HG03521 (cell line): Measurements from ENCODE around the gene SYNPR.

Experiments used
- ATAC-seq: cut with Tn5 transposase; IDR thresholded peaks from one replicate; pipeline ENCODE4 v1.9.1; 2021; ENCODE audit warnings: mild to moderate bottlenecking, moderate library complexity; ENCODE audit not compliant: unreplicated experiment

The SYNPR gene

GRCh38 chr3:63523100-63523499, 245.0 kb downstream of the SYNPR start:
- ATAC-seq = no peak

GRCh38 chr3:63528325-63529000, 250.4 kb downstream of the SYNPR start:
- ATAC-seq = no peak

- ATAC-seq = no peak
Observed at GRCh38 chr3:63532521-63532920, 254.4 kb downstream of the SYNPR start.

GRCh38 chr3:63538919-63539318, 260.8 kb downstream of the SYNPR start:
- ATAC-seq = no peak

GRCh38 chr3:63555767-63556166, 277.7 kb downstream of the SYNPR start:
- no peak for ATAC-seq

- no peak for ATAC-seq
Observed at GRCh38 chr3:63556401-63556800, 278.3 kb downstream of the SYNPR start.

GRCh38 chr3:63557912-63558311, 279.8 kb downstream of the SYNPR start:
- ATAC-seq = no peak

- no peak for ATAC-seq
Observed at GRCh38 chr3:63559884-63560283, 281.8 kb downstream of the SYNPR start.

GRCh38 chr3:63561879-63562278, 283.8 kb downstream of the SYNPR start:
- ATAC-seq = no peak

- no peak for ATAC-seq
Observed at GRCh38 chr3:63562323-63562722, 284.2 kb downstream of the SYNPR start.

- no peak for ATAC-seq
Observed at GRCh38 chr3:63563572-63563971, 285.5 kb downstream of the SYNPR start.

GRCh38 chr3:63565220-63565619, 287.1 kb downstream of the SYNPR start:
- ATAC-seq = no peak

GRCh38 chr3:63571682-63572081, 293.6 kb downstream of the SYNPR start:
- no peak for ATAC-seq

- no peak for ATAC-seq
Observed at GRCh38 chr3:63576846-63577245, 298.7 kb downstream of the SYNPR start.

- no peak for ATAC-seq
Observed at GRCh38 chr3:63578858-63579257, 300.8 kb downstream of the SYNPR start.

- ATAC-seq = no peak
Observed at GRCh38 chr3:63580151-63580550, 302.0 kb downstream of the SYNPR start.

- ATAC-seq = no peak
Observed at GRCh38 chr3:63582943-63583500, 304.9 kb downstream of the SYNPR start.

- no peak for ATAC-seq
Observed at GRCh38 chr3:63584681-63585080, 306.6 kb downstream of the SYNPR start.

GRCh38 chr3:63585927-63586326, 307.8 kb downstream of the SYNPR start:
- no peak for ATAC-seq

- ATAC-seq = no peak
Observed at GRCh38 chr3:63588895-63589294, 310.8 kb downstream of the SYNPR start.

- ATAC-seq = no peak
Observed at GRCh38 chr3:63593779-63594178, 315.7 kb downstream of the SYNPR start.

- ATAC-seq = no peak
Observed at GRCh38 chr3:63595221-63595620, 317.1 kb downstream of the SYNPR start.

GRCh38 chr3:63597019-63597418, 318.9 kb downstream of the SYNPR start:
- ATAC-seq = no peak
